OCI-LY3 (cell line): ENCODE data around the gene RPA1.

Experiments
- EZH2phosphoT487 ChIP-seq: fragments of 200-600 bp; shearing (Covaris generic); IDR thresholded peaks from 2 replicates; pipeline ENCODE4 v1.6.1; 2018; ENCODE audit warnings: antibody characterized with exemption, mixed run types, low read depth
- TF ChIP-seq, protein P1 (sequence below): fragments of 200-600, 300-600 bp; sonication (generic); IDR thresholded peaks from 2 replicates; pipeline ENCODE4 v1.5.1; 2014; ENCODE audit warnings: antibody characterized with exemption, low read length, low read depth

DNA sequence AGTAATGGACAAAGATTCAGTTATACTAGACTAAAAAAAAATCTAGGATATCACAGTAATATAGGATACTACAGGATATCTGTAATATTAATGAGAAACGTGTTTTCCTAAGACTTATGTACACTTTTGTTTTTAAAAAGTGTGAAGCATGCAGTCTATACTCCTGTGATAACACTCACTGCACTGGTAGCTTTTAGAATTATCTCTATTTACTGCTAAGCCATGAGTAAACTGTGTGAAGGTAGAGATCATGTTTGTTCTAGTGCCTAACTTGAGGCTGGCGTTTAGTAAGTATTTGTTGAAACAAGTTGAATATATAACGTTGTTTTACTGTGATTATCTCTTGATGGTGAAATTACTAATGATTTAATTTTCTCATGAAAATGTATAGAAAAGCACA lies 23.9 kb downstream of the RPA1 start:
- TF ChIP-seq, protein P1, sequence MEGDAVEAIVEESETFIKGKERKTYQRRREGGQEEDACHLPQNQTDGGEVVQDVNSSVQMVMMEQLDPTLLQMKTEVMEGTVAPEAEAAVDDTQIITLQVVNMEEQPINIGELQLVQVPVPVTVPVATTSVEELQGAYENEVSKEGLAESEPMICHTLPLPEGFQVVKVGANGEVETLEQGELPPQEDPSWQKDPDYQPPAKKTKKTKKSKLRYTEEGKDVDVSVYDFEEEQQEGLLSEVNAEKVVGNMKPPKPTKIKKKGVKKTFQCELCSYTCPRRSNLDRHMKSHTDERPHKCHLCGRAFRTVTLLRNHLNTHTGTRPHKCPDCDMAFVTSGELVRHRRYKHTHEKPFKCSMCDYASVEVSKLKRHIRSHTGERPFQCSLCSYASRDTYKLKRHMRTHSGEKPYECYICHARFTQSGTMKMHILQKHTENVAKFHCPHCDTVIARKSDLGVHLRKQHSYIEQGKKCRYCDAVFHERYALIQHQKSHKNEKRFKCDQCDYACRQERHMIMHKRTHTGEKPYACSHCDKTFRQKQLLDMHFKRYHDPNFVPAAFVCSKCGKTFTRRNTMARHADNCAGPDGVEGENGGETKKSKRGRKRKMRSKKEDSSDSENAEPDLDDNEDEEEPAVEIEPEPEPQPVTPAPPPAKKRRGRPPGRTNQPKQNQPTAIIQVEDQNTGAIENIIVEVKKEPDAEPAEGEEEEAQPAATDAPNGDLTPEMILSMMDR, result no peak
- no peak for TF ChIP-seq EZH2phosphoT487
